Measurements from ENCODE around the gene ABCB11.

- TF ChIP-seq EP300 (IDR thresholded peaks at IDR 0.05; ENCODE audit: borderline replicate concordance in 1 of 2, low read depth in 1 of 2, low read length in 1 of 2), result no peak
- no peak for TF ChIP-seq SMC3 (IDR thresholded peaks at IDR 0.05; ENCODE audit: low read depth, low read length)
- no peak for TF ChIP-seq YY1 (IDR thresholded peaks at IDR 0.05; ENCODE audit: low read depth)
- no peak for TF ChIP-seq CTCF (IDR thresholded peaks at IDR 0.05)
- no peak for TF ChIP-seq TEAD4 (IDR thresholded peaks at IDR 0.05; ENCODE audit: borderline replicate concordance, insufficient read depth)
Observed at GRCh38 chr2:168971261-168971660, 59.9 kb downstream of the ABCB11 start.

Measured in SK-N-SH (cell line).